Neuron (in vitro differentiated cells): ENCODE data around the gene SPRED3.
A peak's percentile ranks its signal among the peaks of the same experiment; 100 is the strongest.
"Not testable (repeated sequence)": the region's sequence is repeated elsewhere in the genome, so short reads cannot be mapped to it uniquely, and the experiment has no call there.

Experiments used
- H2AFZ ChIP-seq: one replicate; pipeline ENCODE4 v1.6.1; 2013; ENCODE audit warnings: low read depth, mild to moderate bottlenecking, inconsistent platforms, low read length, moderate library complexity
- H3K27me3 ChIP-seq: one replicate; pipeline ENCODE4 v1.6.1; 2013; ENCODE audit warnings: low read length; ENCODE audit not compliant: insufficient read depth
- H3K36me3 ChIP-seq: one replicate; pipeline ENCODE4 v1.6.1; 2013; ENCODE audit warnings: low read length; ENCODE audit not compliant: insufficient read depth
- H3K4me1 ChIP-seq: one replicate; pipeline ENCODE4 v1.6.1; 2013; ENCODE audit warnings: low read length; ENCODE audit not compliant: insufficient read depth
- H3K4me3 ChIP-seq: 2 replicates; pipeline ENCODE4 v1.5.1; 2013; ENCODE audit warnings: mild to moderate bottlenecking, low read length, moderate library complexity
- H3K9me3 ChIP-seq: one replicate; pipeline ENCODE4 v1.6.1; 2013; ENCODE audit warnings: low read length

SPRED3 gene

DNA sequence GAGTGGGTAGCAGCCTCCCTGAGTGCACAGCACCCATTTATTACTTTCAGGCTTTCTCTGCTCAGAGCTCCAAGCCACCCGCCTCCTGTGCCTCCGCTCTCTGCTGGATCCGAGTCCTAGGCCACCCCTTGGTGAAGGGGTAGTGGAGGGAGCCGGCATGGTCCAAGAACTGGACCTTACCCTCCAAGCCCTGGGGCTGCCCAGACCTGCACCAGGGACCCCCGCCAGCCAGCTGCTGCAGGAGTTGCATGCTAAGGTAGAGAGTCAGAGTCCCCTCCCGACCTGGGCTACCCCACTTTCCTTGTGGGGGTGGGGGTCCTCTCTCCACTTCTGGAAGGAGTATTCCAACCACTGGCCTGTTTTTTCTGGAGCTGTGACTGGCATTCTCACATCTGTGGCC lies 16.4 kb downstream of the SPRED3 start:
- no peaks in the 10 kb centered on the region for H3K9me3 ChIP-seq

DNA sequence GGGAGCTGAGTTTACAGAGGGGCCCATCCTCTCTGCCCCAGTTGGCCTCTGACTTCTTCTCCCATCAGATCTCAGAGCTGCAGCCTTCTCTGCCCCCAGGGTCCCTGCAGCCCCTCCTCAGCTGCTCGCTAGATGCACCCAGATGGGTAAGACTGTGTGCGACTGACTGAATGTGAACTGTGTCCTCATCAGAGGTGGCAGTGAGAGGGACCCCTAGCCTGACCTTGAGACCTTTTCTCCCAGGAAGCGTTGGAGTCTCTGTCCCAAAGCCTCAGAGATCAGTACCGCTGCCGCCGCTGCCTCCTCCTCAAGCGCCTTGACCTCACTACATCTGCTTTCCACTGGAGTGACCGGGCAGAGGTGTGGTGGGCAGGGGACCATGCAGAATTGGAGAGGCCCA lies 16.8 kb downstream of the SPRED3 start:
- Histone ChIP-seq H3K4me3 (no peak overlapping the region), H3K4me1 (peaks cover 2% of the 10 kb centered on the region), H2AFZ (no peak overlapping the region), H3K9me3 (no peaks in the 10 kb centered on the region), H3K27me3 (no peaks in the 10 kb centered on the region), H3K36me3 (peaks cover 6% of the 10 kb centered on the region)

More for the DNA sequence above, 16.4 kb downstream of the SPRED3 start:
- Histone ChIP-seq H3K4me3 (no peak overlapping the region), H2AFZ (no peak overlapping the region), H3K36me3 (peaks cover 6% of the 10 kb centered on the region), H3K27me3 (no peaks in the 10 kb centered on the region), H3K4me1 (peaks cover 2% of the 10 kb centered on the region)

DNA sequence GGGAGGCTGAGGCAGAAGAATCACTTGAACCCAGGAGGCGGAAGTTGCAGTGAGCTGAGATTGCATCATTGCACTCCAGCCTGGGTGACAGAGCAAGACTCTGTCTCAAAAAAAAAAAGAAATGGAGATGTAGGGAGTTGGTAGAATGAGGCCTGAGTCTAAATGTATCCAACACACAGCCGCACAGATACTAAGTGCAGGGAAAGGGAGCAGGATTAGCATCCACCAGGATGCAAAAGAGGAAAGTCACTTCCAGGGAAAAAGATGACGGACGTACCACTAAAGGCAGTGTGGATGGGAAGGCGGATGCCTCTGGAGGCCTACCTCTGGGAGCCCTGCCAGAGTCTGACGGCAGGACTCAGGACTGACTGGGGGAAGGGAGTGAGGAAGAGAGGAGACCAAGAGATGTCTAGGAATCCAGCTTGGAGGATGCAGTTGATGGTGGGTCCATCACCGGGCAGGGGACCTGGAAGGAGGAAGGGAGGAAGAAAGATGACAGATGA lies 21.2 kb downstream of the SPRED3 start:
- H3K9me3 ChIP-seq = no peaks in the 10 kb centered on the region
- H3K4me1 ChIP-seq = no peaks in the 10 kb centered on the region
- no peak overlapping the region for H2AFZ ChIP-seq
- H3K27me3 ChIP-seq = no peaks in the 10 kb centered on the region
- H3K4me3 ChIP-seq = no peak overlapping the region
- H3K36me3 ChIP-seq = peaks cover 6% of the 10 kb centered on the region

DNA sequence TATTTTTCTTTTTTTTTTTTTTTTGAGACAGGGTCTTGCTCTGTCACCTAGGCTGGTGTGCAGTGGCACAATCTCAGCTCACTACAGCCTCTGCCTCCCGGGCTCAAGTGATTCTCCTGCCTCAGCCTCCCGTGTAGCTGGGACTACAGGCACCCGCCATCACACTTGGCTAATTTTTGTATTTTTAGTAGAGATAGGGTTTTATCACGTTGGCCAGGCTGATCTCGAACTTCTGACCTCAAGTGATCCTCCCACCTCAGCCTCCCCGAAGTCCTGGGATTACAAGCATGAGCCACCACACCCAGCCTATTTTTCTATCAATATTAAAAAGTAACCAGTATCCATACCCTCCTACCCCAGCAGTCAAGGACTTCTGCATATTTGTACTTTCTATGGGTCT lies 21.9 kb downstream of the SPRED3 start:
- H3K9me3 ChIP-seq, H3K36me3 ChIP-seq, H3K27me3 ChIP-seq, H2AFZ ChIP-seq, H3K4me1 ChIP-seq, H3K4me3 ChIP-seq: not testable (repeated sequence)

DNA sequence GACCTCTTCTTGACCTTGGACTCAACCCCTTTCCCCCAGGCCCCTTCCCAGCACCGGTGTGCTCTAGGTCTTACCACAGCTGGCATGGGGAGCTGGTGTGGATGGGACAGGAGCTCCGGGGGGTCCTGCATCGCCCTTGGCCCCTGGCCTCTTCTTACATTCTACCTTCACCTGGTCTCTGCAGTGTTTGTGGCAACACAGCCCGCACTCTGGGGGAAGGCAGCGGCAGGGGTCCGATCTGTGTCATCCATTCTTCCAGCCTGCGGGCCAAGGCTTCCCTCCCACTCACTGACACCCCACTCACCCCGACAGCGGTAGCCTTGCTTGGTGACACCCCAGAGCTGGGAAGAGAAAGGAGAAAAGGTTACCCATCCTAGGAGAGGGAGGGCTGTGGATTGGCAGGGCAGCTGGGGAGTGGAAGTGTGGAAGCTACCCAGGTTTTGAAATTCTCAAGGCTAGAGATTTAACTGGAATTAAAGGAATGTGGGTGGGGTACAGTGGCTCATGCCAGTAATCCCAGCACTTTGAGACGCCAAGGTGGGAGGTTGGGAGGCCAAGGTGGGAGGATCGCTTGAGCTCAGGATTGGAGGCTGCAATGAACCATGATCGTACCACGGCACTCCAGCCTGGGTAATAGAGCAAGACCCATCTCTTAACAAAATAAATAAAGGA lies 22.7 kb downstream of the SPRED3 start:
- no peak overlapping the region for H2AFZ ChIP-seq
- H3K27me3 ChIP-seq = no peaks in the 10 kb centered on the region
- H3K36me3 ChIP-seq = peaks cover 6% of the 10 kb centered on the region
- H3K4me1 ChIP-seq = no peaks in the 10 kb centered on the region
- H3K9me3 ChIP-seq = no peaks in the 10 kb centered on the region
- no peak overlapping the region for H3K4me3 ChIP-seq

DNA sequence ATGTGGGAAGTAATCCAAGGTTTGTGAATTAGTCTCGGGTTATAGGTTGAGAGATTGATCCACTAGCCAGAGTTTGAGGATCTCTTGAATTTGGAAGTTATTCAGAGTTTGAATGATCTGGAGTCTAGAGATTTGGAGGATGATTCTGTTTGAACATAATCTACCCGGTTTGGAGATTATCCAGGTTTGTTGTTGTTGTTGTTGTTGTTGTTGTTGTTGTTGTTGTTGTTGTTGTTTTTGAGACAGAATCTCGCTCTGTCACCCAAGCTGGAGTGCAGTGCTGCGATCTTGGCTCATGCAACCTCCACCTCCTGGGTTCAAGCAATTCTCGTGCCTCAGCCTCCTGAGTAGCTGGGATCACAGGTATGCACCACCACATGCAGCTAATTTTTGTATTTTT lies 23.4 kb downstream of the SPRED3 start:
- H3K9me3 ChIP-seq, H3K4me3 ChIP-seq, H3K27me3 ChIP-seq, H3K4me1 ChIP-seq, H2AFZ ChIP-seq, H3K36me3 ChIP-seq: not testable (repeated sequence)

DNA sequence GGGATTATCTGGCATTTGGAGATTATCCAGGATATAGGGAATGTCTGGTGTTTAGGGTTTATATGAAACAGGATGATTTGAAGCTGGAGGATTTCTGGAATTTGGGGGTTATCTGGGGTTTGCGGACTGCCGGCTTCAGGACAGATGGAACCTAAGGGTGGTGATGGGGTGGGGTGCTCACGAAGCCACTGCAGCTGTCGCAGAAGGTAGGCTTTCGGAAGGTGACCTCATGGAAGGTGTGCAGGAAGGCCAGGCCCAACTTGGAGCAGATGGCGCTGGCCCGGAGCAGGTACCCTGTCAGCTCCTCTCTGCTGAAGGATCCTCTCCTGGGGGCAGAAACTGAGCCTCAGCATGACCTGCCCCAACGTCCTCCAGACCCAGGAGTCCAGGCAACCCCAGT lies 24.0 kb downstream of the SPRED3 start:
- Histone ChIP-seq H2AFZ (no peak overlapping the region), H3K27me3 (peaks cover 5% of the 10 kb centered on the region), H3K9me3 (no peaks in the 10 kb centered on the region), H3K4me1 (no peaks in the 10 kb centered on the region), H3K4me3 (no peak overlapping the region), H3K36me3 (no peaks in the 10 kb centered on the region)

DNA sequence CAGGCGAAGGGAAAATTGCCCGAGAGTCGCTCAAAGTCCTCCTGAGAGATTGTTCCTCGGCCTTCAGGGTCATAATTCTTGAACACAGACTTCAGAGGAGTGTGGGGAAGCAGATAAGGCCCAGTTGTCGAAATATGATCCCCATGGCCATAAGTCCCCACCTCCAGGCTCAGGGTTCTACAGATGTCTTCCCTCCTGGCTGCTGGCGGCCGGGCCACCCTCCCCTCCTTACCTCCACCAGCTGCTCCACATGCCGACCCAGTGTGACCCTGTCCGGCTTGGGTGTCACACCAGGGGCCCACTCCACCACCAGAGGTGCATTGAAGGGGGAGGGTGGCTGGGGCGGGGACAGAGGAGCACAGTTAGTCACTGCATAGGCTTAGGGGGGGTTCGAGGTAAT lies 24.5 kb downstream of the SPRED3 start:
- H3K4me3 ChIP-seq = no peak overlapping the region
- no peak overlapping the region for H2AFZ ChIP-seq

DNA sequence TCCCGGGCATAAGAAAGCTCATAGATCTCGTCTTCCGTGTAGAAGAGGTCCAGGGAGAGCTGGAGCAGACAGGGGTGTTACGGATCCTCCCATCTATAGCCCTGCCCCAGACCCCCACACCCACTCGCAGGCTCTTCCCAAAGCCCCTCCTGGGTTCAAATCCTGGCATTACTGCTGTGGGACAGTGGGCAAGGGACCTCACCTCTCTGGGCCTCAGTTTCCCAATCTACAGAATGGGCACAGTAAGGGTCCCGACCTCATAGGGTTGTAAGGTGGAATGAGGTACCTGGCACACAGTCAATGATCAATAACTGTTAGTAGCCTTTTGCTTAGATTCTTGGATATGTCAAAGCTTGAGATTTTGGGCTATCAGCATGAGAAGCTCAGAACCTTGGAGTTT lies 24.9 kb downstream of the SPRED3 start:
- H3K9me3 ChIP-seq = no peaks in the 10 kb centered on the region
- peaks cover 11% of the 10 kb centered on the region for H3K27me3 ChIP-seq
- no peak overlapping the region for H2AFZ ChIP-seq
- no peaks in the 10 kb centered on the region for H3K36me3 ChIP-seq
- peaks cover 3% of the 10 kb centered on the region for H3K4me1 ChIP-seq
- H3K4me3 ChIP-seq = no peak overlapping the region

More for the DNA sequence above, 24.5 kb downstream of the SPRED3 start:
- peaks cover 1% of the 10 kb centered on the region for H3K4me1 ChIP-seq
- H3K9me3 ChIP-seq = no peaks in the 10 kb centered on the region
- H3K36me3 ChIP-seq = no peaks in the 10 kb centered on the region
- H3K27me3 ChIP-seq = peaks cover 7% of the 10 kb centered on the region

DNA sequence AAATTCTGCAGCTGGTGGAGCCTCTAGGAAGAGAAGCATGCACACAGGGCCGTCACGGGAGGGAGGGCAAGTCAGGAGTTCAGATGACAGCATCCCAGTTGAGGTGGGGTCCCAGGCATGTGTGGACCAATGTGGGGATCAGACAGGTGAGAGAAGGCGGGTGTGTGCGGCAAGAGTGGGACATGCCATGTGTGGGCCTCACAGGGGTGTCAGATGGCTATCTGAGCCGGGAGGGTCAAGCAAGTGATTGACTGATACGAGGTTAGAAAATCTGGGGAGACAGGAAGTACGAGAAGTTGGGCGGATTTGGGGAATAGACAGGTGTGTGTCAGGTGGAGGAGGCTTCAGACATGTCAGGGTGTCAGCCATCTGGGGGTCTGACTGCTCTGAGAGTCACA lies 28.6 kb downstream of the SPRED3 start:
- Histone ChIP-seq H3K9me3 (no peaks in the 10 kb centered on the region), H3K36me3 (no peaks in the 10 kb centered on the region), H3K4me1 (peaks cover 3% of the 10 kb centered on the region), H3K27me3 (peaks cover 15% of the 10 kb centered on the region), H3K4me3 (no peak overlapping the region), H2AFZ (no peak overlapping the region)

DNA sequence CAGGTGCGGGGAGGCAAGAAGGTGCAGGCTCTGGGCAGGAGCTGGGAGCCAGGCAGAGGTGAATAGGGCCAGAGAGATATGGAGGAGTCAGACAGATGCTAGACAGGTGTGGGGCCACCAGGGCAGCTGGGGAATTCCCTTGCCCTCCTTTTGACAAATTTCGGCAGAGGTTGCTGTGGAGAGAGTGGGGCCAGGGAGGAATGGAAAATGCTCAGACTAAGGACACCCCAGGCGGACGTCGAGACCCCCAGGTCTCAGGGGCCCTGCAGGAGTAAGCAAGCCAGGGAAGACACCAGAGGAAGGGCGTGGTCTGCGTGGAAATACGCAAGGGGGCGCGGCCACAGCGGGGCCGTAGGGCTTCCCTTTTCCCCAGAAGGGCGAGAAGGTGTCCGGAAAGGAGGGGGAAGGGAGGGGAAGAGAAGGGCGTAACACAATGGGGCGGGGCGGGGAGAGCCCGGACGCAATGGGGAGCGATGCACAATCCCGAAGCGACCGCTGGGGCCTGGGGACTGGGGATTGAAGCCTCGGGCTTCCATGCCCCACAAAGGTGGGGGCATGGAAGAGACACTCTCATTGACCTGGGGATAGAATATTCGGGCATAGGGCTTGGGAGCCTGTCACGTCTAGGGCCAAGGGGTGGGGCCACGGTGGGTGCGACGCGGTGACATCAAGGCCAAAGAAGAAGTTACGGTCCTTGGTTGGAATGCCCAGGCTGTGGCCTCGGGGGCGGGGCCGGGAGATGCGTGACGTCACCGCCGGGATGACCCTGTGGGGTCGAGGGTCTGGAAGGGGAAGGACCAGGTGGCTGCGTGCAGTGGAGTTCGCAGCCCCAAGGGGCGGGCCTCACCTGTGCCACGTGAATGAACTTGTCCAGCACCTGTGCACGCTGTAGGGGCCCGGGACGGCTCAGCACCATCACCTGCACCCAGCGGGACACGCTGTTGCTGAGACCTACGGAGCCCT lies 29.3 kb downstream of the SPRED3 start:
- peak overlapping the region; percentile 60 for H2AFZ ChIP-seq
- peaks cover 15% of the 10 kb centered on the region for H3K27me3 ChIP-seq
- H3K4me3 ChIP-seq = peak overlapping the region; percentile 34

DNA sequence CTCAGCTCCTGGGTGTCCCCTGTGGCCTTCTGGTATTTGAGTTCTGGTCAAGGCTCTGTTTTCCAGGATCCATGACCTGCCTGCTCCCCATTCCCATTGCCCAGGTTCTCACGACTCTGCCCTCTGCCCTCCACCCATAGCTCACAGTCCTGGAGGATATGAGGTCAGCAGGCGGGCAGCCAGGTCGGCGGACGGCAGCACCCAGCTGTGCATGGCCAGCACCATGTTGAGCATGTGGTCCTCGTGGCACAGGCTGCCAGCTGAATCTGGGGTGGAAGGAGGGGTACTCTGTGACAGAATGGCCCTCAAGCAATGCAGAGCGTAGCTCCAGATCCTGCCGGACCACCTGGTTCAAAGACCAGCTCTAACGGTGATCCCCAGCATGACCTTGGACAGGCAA lies 32.4 kb downstream of the SPRED3 start:
- H3K9me3 ChIP-seq = no peaks in the 10 kb centered on the region
- no peak overlapping the region for H2AFZ ChIP-seq
- H3K4me1 ChIP-seq = peaks cover 3% of the 10 kb centered on the region
- H3K36me3 ChIP-seq = no peaks in the 10 kb centered on the region
- H3K27me3 ChIP-seq = peaks cover 23% of the 10 kb centered on the region
- no peak overlapping the region for H3K4me3 ChIP-seq

More for the DNA sequence above, 29.3 kb downstream of the SPRED3 start:
- Histone ChIP-seq H3K9me3 (no peaks in the 10 kb centered on the region), H3K4me1 (peaks cover 3% of the 10 kb centered on the region), H3K36me3 (no peaks in the 10 kb centered on the region)

DNA sequence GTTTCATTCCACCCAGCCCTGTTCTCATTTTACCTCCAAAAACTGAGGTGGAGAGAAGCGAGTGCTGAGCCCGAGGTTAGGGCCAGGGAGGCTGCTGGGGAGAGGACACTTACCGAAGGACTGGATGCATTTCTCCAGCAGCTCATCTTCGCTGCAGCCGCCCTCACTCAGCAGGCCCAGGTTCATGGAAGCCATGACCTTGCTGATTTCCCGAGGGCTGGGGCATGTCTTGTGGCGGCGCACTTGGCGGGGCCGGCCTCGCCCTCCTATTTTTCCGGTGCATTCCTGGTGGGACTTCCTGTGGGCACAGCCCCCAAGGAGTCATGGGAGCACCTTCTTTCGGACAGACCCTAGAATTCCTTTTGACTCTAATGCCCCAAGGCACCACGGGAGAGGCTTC lies 33.4 kb downstream of the SPRED3 start:
- no peaks in the 10 kb centered on the region for H3K36me3 ChIP-seq
- no peaks in the 10 kb centered on the region for H3K9me3 ChIP-seq
- H2AFZ ChIP-seq = no peak overlapping the region
- H3K4me3 ChIP-seq = no peak overlapping the region
- peaks cover 24% of the 10 kb centered on the region for H3K27me3 ChIP-seq
- H3K4me1 ChIP-seq = peaks cover 3% of the 10 kb centered on the region
